Glutamatergic neuron (in vitro differentiated cells): ENCODE results near the gene CDC7. TPM values are rescaled to one million over a fixed set of nuclear protein-coding genes. Genes with fewer than 3 reads are reported as not detected.

Source experiments
- DNase-seq: peaks from one replicate; pipeline ENCODE4 v3.0.0; 2022
- H3K27ac Mint-ChIP-seq: one replicate; pipeline ENCODE4 v1.8.0; 2020; ENCODE audit warnings: mild to moderate bottlenecking, mixed read lengths, inconsistent platforms; ENCODE audit not compliant: unreplicated experiment
- H3K27me3 Mint-ChIP-seq: one replicate; pipeline ENCODE4 v1.8.0; 2020; ENCODE audit warnings: mild to moderate bottlenecking, moderate library complexity, mixed read lengths, inconsistent platforms; ENCODE audit not compliant: unreplicated experiment
- H3K36me3 Mint-ChIP-seq: one replicate; pipeline ENCODE4 v1.8.0; 2020; ENCODE audit warnings: mild to moderate bottlenecking, mixed read lengths, inconsistent platforms; ENCODE audit not compliant: unreplicated experiment
- H3K4me1 Mint-ChIP-seq: one replicate; pipeline ENCODE4 v1.8.0; 2020; ENCODE audit warnings: mild to moderate bottlenecking, low read depth, mixed read lengths, inconsistent platforms; ENCODE audit not compliant: unreplicated experiment
- H3K4me3 Mint-ChIP-seq: one replicate; pipeline ENCODE4 v1.8.0; 2020; ENCODE audit warnings: mild to moderate bottlenecking, mixed read lengths, inconsistent platforms; ENCODE audit not compliant: unreplicated experiment
- H3K9me3 Mint-ChIP-seq: one replicate; pipeline ENCODE4 v1.8.0; 2020; ENCODE audit warnings: mild to moderate bottlenecking, moderate library complexity, mixed read lengths, inconsistent platforms; ENCODE audit not compliant: unreplicated experiment
- total RNA-seq: library from RNA; stranded (reverse); fragmentation: NEBNext Ultra II Directional; extraction: Animal tissue kit (Norgen Biotek cat#: 25700); gene quantifications from one replicate; pipeline ENCODE4 v1.2.1, GENCODE V29; 2021; ENCODE audit not compliant: unreplicated experiment
- TF ChIP-seq, protein P1 (sequence below): fragments of 200-600 bp; sonication (generic); IDR thresholded peaks from one replicate; pipeline ENCODE4 v1.5.0; 2021; ENCODE audit not compliant: partially characterized antibody, unreplicated experiment

CDC7 gene
- total RNA-seq, 1 donor from 2014 or later, result 9.9 TPM

DNA sequence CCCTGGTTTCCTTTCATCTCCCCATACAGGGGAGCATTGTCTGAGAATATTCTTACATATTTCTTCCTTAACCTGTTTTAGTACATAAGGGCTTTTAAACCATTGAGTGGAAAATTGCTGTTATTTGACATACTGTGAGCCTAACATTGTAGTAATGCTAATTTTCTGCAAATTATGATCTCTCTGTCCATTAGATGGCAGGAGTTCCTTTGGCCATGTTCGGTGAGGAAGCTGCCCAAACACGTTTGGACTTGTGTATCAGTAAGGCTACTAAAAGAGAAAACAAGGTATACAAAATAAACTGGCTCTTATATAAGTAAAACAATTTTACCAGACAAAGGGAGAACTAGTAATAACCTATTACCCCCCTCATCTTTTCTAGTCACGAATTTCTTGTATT, 29.2 kb downstream of the CDC7 start:
- TF ChIP-seq, protein P1, sequence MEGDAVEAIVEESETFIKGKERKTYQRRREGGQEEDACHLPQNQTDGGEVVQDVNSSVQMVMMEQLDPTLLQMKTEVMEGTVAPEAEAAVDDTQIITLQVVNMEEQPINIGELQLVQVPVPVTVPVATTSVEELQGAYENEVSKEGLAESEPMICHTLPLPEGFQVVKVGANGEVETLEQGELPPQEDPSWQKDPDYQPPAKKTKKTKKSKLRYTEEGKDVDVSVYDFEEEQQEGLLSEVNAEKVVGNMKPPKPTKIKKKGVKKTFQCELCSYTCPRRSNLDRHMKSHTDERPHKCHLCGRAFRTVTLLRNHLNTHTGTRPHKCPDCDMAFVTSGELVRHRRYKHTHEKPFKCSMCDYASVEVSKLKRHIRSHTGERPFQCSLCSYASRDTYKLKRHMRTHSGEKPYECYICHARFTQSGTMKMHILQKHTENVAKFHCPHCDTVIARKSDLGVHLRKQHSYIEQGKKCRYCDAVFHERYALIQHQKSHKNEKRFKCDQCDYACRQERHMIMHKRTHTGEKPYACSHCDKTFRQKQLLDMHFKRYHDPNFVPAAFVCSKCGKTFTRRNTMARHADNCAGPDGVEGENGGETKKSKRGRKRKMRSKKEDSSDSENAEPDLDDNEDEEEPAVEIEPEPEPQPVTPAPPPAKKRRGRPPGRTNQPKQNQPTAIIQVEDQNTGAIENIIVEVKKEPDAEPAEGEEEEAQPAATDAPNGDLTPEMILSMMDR, result no peak
- H3K9me3 Mint-ChIP-seq, result no peaks in the 10 kb centered on the region
- no peak overlapping the region for H3K4me3 Mint-ChIP-seq
- H3K27ac Mint-ChIP-seq, result no peak overlapping the region
- H3K4me1 Mint-ChIP-seq, result no peaks in the 10 kb centered on the region
- H3K36me3 Mint-ChIP-seq, result no peaks in the 10 kb centered on the region
- DNase-seq, result no peak
- H3K27me3 Mint-ChIP-seq, result peaks cover 2% of the 10 kb centered on the region

DNA sequence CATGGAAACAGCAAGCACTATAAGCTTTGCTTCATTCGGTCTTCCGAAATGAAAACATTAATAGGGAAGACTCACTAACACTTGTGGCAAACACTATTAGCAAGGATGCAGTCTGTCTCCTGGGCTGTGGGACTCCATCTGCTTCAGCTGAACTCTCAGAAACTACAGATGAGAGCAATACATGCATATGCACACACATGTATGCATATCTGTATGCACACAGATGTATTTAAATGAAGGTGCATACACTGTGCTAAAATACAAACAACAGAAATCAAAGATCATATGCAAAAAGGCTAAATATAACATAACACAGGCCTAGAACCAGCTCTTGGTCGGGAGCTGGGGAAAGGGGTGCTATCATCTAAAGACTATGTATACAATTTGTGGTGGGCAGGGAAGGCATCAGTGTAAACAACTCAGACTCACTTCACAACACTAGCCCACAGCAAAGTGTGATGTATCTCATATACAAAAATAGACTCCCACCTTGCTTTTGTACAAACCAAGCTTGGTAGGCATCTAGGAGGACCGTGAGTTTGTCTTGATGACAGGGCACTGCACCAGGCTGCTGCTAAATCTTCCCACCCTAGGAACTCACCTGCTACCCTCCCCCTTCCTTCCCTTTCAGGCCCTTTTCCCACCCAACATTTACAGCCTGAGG, 32.8 kb downstream of the CDC7 start:
- TF ChIP-seq, protein P1, result no peak
- peaks cover 2% of the 10 kb centered on the region for H3K27me3 Mint-ChIP-seq
- no peaks in the 10 kb centered on the region for H3K9me3 Mint-ChIP-seq
- no peak overlapping the region for H3K27ac Mint-ChIP-seq
- no peaks in the 10 kb centered on the region for H3K36me3 Mint-ChIP-seq
- no peak for DNase-seq
- no peak overlapping the region for H3K4me3 Mint-ChIP-seq
- no peaks in the 10 kb centered on the region for H3K4me1 Mint-ChIP-seq

DNA sequence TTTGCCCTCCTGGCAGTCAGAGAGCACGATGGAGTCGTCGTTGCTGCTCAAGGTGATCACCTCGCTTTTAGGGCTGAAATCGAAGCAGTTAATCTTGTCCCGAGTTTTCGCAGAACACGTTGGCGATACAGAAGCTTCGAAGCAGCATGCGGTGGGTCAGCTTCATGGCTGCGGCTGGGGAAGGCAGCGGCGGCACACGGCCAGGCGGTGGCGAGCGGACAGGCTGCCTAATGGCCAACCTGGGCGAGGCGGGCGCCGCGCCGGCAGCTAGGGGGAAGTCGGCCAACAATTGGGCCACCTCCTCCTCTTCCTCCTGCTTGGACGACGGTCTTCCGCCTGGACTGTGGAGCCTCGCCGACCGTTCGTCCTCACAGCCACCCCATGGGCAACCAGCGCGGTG, 34.8 kb downstream of the CDC7 start:
- no peak overlapping the region for H3K4me3 Mint-ChIP-seq
- TF ChIP-seq, protein P1, result no peak
- no peaks in the 10 kb centered on the region for H3K36me3 Mint-ChIP-seq
- DNase-seq, result no peak
- H3K9me3 Mint-ChIP-seq, result no peaks in the 10 kb centered on the region
- H3K27me3 Mint-ChIP-seq, result peaks cover 1% of the 10 kb centered on the region
- H3K4me1 Mint-ChIP-seq, result no peaks in the 10 kb centered on the region
- no peak overlapping the region for H3K27ac Mint-ChIP-seq

DNA sequence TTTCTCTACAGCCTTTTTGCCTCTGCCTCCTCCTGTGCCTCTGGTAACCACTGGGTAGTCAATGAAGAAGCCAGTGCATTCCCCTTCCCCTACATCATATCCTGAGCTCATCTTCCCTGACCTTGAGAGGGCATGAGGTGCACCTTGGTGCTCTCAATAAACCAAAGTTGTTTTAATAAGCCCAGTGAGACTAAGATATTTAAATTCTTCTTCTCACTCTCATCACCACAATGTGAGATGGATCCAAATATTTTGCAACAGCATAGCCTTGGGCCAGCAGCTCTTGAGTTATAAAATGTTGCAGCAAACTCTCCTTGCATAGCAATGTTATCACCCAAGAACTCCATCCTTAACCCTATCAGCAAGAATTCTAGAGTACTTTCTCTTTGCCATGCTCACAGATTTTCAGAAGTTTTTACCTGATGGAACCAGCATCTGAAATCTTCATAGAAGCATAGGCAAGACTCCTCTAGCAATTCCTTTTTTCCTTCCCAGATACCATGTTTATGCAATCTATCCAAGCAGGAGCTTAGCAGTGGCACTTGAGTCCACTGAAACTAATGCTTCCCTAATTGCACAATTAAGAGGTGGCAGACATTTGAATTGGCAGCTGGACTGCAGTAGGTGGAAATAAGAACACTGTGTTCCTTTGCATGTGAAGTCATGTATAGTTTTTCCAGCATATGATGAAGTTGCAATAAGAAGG, 36.8 kb downstream of the CDC7 start:
- TF ChIP-seq, protein P1, result no peak
- Mint-ChIP-seq H3K4me1 (no peaks in the 10 kb centered on the region), H3K36me3 (no peaks in the 10 kb centered on the region), H3K9me3 (no peaks in the 10 kb centered on the region), H3K27ac (no peak overlapping the region), H3K4me3 (no peak overlapping the region), H3K27me3 (peaks cover 1% of the 10 kb centered on the region)
- no peak for DNase-seq

DNA sequence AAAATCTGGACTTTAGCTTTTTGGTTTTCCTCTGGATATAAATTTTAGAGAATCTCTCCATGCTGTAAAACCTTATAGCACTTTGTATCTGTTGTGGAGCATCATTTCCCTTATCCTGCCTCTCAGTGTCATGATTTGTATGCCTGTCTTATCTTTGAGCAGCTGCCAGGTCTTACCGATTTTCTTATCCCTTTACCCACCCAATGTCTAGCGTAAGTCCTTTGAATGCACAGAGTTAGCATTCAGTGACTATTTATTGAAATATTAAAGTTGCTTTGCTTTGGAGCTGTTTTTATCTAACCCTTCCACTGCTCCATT, 37.3 kb downstream of the CDC7 start:
- no peaks in the 10 kb centered on the region for H3K4me1 Mint-ChIP-seq
- no peak overlapping the region for H3K4me3 Mint-ChIP-seq
- H3K36me3 Mint-ChIP-seq, result no peaks in the 10 kb centered on the region
- H3K9me3 Mint-ChIP-seq, result no peaks in the 10 kb centered on the region
- DNase-seq, result no peak
- TF ChIP-seq, protein P1, result no peak
- H3K27ac Mint-ChIP-seq, result no peak overlapping the region
- H3K27me3 Mint-ChIP-seq, result peaks cover 3% of the 10 kb centered on the region
